GM19438 (cell line): ENCODE results near the gene AP2A2.

Source experiments
- ATAC-seq: cut with Tn5 transposase; IDR thresholded peaks from one replicate; pipeline ENCODE4 v1.9.1; 2021; ENCODE audit warnings: low read depth; ENCODE audit not compliant: unreplicated experiment

Gene AP2A2

DNA sequence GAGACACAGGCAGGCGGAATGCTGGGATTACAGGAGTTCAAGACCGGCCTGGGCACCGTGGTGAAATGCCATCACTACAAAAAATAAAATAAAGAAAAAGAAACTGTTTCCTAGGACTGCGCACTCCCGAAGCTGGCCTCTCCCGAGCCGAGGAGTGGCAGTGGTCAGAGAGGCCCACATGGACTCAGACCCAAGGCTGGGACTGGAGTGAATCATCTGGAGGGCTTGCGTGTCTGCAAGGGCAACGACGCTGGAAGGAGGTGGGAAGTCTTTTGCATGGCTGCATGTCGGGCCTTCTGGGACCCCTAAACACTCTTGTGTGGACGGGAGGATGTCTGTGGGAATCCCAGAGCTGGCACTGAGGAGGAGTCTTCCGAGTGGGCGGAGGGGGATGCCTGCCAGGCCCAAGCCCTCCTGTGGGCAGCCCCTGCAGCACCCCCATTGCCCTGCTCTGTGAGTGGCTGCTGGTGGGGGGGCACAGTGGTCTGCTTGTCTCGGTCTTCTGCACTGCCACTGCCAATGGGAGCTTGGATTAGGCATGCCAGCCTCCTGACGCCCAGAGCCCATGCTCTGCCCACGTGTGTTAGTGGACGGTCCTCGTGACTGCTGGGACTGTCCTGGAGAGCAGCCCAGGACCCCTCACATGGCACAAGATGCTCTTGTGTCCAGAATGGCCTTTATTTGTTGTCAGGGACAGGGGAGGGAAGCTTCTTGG is 1.8 kb upstream of the AP2A2 start:
- no peak for ATAC-seq

DNA sequence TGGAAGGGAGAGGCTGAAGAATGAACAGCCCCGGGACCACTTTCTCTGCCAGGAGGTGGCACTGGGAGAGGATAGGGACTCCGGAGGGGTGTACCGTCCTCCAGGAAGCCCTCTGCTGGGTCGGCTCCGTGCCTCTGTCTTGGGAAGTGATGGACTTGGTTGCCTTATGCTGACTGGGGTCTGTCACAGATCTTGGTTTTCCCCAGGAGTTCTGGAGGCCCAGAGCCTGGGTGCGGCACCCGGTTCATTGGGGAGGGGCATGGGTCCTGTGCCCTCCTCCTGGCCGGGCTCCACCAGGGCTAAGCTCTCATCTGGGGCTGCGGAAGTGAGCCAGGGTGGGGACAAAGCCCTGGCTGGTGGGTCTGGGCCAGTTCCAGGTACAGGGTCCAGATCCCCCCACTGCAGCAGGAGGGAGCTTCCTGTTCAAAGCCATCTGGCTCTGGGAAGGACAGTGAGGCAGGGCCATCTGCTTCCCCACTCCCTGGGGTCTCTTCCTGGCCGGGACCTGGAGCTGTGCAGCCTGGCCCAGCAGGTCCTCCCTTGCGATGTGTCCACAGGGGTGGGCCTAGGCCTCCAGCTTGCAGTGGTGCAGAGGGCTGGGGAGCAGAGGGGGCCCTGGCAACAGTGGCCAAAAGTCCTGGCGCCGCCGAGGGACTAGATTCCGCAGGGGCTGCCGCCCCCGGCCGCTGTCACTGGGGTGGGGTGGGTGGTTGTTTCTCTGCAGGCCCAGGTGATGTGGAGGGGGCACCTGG is 1.1 kb upstream of the AP2A2 start:
- no peak for ATAC-seq

DNA sequence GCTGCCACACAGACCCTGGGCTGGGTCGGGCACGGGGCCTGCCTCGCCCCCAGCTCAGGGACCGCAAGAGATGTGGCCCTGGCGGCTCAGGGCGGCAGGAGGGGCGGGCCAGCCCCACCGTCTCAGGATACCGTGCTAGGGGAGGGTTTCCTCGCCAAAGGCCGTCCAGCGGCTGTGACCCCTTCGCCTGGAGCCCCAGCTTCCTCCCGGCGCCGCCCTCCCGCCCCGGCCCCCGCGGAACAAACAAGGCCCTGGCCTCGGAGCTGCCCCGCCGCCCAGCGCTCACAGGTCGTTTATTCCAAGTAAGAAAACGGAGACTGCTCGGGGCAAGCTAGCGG is 543 bp upstream of the AP2A2 start:
- no peak for ATAC-seq

DNA sequence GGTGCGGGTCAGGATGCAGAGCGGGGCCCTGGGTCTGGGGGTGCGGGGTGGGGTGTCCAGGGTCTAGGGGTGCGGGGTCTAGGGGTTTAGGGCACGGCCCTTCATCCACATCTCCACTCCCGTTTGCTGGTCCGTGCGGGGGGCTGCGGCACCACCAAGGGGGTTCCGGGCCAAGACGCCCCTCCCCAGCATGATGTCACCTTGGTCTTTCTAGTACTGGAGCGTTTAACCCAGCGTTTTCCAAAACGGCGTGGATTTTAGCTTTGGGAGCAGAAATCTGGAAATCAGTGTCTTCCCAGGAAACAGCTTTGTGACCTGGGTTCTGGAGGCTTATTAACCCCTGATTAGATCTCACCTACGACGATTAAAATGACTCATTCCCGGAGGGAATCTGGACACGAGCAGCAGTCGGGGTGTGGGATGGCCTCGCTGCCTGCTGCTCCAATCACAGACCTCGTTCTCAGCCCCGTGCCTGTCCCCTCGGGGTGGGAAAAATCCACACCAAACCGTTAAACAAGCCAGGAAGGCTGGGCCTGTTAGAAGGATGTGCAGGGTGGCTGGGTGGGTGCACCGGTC is 759 bp downstream of the AP2A2 start:
- no peak for ATAC-seq

DNA sequence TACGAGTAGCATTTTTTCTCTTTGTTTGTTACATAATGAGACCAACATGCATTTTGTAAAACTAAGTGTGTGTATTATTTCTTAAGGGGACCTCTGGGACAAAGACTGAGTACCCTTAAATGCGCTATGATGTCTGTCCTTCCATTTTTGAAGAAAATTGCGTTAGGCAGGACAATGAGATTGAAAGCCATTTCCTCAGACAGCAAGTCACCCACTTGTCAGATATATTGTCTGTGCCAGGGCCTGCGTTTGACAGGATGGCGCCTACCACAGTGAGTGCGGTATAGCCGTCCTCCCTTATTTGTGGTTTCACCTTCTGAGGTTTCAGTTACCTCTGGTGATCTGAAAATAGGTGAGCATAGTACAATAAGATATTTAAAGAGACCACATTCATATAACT is 2.2 kb downstream of the AP2A2 start:
- no peak for ATAC-seq

DNA sequence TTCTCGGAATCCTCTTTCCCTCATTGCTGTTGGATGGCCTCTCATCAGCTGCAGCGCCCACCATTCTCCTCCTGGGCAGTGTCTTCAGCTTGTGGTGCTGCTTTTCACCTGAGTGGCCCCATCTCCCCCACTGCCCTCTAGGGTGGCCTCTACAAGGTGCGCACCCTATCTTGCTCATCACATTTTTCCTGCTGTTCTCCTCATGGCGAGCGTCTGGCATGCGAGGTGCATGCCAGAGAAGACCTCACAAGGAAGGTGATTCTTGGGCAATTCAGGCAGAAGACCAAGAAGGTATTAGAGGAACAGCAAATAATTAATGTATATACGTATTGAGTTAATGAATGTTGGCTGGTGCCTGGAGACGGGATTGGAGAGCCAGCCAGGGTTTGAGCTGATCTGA is 3.1 kb downstream of the AP2A2 start:
- no peak for ATAC-seq

DNA sequence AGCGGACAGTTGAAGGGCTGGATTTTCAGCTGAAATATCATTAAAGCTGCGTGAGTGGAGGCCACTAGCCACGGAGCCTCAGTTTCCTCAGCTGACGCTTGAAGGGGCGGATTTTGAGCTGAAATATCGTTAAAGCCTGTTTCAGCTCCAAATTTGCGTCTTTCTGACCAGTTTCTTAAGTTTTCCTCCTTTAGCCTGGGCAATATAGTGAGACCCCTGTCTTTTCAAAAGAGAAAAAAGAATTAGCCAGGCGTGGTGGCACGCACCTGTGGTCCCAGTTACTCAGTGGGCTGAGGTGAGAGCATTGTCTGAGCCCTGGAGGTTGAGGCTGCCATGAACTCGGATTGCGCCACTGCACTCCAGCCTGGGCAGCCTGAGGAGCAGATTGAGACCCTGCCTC is 3.7 kb downstream of the AP2A2 start:
- ATAC-seq: no peak

DNA sequence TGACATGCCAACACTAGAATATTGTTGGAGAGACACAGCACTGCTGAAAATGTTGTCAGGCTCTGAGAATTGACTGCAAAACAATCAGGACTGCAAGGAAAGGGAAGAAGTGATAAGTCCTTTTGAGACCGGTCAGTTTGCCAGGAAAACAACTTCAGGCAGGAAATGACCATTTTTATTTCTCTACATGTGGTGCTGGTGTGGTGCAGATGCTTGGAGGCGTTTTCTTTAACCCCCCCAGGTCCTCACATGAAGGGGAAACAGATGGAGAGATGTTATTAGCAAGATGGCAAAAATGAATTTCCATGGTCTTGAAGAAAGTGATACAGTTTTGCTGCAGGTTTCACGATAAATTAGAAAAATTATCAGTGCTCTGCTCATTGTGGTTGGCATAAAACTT is 5.7 kb downstream of the AP2A2 start:
- ATAC-seq: no peak

DNA sequence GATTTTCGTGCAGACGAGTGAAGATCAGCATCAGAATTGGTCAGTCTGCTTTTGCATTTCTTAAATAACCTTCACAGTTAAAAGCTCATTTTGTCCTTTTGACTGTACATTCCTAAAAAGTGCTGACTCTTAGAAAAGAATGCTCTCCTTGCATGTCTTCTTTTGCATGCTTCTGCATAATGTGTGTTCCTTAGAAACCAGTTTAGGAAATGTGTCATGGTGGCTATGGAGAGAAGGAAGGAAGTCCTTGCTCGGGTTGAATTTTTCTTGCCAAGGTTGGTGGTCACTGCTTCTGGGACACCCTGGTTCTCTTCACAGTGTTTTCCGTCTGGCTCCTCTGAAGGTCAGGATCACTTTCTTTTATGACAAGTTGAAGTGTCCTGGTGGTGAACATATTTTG is 6.8 kb downstream of the AP2A2 start:
- ATAC-seq: no peak

DNA sequence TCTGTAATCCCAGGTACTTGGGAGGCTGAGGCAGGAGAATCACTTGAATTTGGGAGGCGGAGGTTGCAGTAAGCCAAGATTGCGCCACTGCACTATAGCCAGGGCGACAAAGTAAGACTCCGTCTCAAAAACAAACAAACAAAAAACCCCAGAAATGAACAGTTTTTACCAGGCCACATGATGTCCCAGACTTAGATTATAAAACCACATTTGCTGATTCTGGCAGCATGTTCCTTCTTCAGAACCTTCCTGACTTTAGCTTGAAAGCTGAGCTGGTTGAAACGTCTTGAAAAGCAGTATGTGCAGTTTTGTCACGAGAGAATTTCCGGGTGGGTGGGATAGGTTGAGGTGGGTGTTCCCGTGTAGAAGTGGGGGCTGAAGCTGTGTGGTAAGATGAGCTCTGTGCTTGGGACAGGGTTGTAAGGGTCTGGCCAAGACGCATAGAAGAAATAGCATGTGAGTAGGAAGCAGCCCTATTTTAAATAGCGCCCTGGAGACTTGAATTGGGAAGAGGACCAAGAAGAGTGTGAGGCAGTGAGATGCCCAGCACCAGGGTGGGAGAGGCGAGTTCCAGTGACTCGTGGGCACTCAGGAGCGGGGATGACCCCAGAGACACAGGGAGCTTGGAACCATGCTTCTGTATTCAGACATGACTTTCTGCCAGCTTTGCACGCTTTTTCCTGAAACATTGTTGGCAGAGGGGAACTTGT is 7.6 kb downstream of the AP2A2 start:
- no peak for ATAC-seq

DNA sequence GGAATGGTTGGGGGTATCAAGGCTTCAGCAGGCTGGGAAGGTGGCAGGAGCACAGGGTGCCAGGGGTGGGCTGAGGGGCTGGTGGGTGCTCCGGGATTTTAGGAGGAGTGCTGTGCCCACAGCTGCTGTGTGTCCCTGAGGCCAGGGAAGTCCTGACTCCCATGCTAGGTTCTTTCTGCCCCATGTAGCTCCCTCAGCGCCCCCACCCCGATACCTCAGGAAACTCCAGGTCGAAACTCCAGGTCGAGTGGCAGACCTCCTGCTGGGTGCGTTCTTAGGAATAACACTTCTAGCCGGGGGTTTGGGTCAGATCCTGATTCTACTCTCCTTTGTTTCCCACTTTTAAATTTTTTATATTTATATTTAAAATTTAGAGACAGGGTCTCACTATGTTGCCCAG is 8.3 kb downstream of the AP2A2 start:
- ATAC-seq: no peak

DNA sequence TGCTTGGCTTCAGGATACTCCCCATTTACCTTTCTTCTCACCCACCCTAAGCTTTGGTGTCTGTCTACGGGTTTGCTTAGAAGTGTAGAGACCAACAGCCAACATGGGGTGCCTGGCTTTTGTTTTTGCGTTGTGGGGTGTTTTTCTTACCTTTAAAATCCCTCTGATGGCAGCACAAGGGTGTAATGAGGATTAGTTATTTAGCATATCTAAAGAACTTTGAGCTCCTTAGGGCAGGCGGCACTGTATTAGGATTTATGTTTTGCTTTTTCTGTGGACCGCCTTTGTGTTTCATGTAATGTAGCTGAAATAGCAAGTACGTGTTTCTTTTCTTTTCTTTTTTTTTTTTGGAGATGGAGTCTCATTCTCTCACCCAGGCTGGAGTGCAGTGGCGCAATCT is 8.9 kb downstream of the AP2A2 start:
- ATAC-seq: no peak

DNA sequence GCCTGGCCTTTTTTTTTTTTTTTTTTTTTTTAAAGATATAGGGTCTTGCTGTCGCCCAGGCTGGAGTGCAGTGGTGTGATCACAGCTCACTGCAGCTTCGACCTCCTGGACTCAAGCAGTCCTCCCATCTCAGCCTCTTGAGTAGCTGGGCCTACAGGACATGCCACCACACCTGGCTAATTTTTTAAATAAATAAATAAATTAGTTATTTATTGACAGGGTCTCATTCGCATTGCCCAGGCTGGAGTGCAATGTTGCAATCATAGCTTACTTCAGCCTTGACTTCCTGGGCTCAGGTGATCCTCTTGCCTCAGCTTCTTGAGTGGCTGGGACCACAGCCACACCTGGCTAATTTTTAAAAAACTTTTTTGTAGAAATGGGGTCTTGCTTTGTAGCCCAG is 10.5 kb downstream of the AP2A2 start:
- no peak for ATAC-seq

DNA sequence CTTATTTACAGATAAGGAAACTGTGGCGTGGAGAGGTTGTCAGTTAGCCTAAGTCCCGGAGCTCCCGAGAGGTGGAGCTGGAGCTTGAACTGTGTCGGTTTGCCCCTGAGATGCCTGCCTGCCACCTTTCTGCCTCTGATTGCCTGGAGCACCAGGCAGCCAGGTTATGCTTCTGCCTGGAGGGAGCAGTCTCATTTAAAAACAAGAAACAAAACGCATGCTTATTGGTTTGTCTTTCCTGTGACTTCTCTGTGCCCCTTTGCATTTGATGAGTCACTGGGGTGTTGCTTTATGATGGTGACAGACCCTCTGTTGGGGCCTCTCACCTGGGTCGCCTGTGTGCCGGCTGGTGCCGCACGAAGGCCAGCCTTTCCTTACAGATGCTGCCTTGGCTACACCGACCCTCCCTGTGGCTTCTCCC is 12.2 kb downstream of the AP2A2 start:
- ATAC-seq: no peak

DNA sequence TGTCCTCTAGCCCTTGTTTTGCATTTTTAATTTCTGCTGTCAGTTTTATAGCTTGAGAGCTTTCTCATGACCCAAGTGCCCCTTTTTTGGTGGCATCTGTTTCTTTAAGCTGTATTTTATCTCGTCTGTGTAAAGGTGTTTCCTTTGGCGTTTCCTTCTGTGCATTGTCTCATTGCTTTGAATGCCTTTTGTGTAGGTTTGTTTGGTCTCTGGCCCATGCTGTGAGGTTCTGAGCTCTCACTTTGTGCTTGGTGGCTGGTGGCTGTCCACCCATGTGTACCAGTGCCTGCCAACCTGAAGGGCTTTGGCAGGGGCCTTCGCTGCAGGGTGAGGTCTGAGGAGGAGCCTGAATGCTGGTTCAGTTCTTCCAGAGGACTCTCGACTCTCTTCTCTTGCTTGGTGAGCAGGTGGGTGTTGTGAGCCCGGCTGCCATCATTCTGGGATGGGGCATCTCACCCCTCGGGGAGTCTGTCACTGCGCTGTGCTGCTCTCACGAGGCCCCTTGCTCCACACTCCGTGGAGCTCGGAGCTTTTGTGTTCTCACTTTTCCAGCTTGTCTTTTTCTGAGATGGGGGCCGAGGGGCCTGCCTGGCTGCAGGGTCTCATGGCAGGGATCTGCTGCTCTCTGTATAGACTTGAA is 14.9 kb downstream of the AP2A2 start:
- ATAC-seq: no peak

DNA sequence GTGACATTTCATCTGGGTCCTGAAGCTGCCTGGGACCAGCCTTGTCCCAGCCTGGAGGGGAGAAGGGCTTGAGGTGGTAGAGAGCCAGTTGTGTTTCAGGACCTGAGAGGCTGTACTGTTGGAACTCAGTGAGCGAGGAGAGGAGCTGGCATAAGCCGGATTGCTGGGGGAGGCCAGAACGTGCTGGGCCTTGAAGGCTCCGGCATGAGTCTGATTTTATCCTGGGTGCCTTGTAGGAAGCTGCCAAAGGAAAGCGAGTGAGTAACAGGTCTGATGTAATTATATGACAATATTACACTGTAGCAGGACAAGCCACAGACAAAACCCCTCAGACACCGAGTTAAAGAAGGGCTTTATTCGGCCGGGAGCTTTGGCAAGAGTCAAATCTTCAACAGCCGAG is 17.2 kb downstream of the AP2A2 start:
- no peak for ATAC-seq

DNA sequence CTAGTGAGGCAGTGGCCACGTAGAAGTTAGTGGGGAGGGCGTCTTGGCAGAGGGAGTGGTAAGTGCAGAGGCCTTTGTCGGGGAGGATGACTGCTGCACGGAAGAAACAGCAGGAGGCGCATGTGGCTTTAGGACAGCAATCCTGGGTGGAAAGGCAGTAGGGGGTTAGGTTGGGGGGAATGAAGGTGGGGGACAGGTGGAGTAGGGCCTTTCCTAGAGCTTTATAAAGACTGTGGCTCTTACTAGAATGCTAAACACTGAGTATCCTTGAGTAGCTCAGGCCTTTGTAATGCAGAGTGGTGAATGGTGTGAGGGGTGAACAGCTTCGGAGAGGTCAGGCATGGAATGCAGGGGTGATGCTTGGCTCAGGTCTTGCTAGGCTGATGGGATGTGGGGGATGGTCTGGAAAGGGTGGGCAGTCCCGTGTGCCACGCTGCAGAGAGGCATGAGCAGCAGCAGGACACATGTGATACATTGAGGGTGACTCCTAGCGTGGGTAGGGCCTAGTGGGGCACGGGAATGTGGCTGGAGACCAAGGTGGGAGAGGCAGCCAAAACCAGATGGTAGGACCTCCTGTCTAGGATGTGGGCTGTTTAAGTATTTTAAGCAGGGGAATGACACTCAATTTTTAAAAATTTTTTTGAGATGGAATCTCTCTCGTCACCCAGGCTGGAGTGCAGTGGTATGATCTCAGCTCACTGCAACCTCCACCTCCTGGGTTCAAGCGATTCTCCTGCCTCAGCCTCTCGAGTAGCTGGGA is 19.2 kb downstream of the AP2A2 start:
- no peak for ATAC-seq

DNA sequence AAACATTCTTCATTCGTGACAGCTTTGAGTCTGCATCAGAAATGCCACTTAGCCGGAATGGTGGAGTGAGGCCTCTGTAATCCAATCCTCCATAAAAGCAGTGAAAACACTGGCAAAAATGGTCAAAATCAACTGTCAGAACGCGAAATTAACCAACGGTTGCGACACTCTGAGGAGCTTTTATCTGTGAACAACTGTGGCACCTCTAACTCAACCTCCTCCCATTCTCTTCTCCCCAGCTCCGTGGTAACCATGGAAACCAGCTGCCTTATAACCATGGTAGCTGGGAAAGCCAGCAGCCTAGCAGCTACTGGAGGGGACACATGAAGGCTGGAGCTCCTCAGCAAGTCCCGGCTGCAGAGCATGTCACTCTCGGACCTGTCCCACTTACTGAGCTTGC is 20.3 kb downstream of the AP2A2 start:
- ATAC-seq: no peak

DNA sequence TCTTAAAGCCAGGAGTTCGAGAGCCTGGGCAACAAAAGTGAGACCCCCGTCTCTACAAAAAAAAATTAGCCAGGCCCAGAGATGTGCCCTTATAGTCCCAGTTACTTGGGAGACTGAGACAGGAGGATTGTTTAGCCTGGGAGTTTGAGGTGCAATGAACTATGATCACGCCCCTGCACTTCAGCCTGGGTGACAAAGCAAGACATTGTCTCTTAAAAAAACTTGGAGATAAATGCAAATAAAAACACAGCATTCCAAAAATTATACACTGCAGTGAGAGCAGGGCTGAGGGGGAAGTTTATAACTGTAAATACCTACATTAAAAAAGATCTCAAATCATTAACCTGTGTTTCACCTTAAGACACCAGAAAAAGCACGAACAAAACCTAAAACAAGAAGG is 22.1 kb downstream of the AP2A2 start:
- ATAC-seq: no peak

DNA sequence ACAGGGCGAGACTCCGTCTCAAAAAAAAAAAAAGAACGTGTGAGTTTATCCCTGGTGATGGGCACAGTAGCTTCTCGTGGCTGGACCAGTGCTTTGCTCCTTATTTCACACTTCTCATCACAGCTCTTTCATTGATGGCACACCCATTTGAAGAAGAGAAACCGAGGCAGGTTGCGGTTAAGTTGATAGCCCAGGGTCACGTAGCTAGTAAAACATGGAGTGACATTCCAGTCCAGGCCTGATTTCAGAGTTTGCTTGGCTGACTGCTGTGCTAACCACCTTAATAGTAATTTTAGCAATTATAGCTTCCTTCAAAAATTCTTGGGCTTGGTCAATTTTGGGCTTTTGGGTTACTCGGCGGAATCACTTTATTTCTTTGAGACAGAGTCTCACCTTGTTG is 25.8 kb downstream of the AP2A2 start:
- no peak for ATAC-seq
